GM21367 (cell line): ENCODE results near the gene DQX1.
"Not testable (repeated sequence)": the region's sequence is repeated elsewhere in the genome, so short reads cannot be mapped to it uniquely, and the experiment has no call there.

Experiments
- ATAC-seq: cut with Tn5 transposase; IDR thresholded peaks from one replicate; pipeline ENCODE4 v1.9.1; 2021; ENCODE audit not compliant: unreplicated experiment

DQX1 gene

DNA sequence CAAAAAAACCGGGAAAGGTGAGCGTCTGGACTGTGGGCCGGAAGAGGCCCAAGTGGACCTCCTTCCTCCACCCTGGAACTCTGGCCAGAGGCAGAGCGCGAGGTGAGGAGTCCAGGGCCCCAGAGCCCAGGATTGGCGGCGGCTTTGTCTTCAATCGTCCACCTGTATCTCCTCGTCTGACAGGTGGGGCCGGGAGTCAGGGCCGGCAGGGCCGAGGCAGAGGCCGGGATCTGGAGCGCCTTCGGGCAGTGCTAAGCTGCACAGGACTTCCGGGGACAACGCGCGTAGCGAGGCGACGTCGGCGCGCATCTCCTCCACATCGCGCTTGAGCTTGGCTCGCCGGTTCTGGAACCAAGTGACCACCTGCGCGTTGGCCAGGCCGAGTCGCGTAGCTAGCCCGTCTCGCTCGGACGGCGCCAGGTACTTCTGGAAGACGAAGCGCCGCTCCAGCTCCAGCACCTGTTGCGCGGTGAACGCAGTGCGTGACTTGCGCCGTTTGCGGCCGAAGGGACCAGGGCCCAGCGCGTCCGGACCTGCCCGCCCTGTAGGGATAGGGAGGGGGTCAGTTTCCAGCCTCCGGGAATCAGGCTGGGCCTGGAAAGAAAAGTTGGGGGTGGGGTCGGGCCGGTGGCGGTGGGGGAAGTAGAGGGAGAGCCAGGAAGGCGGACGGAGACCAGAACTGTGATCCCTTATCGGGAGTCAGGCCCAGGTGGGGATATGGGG, 28.1 kb downstream of the DQX1 start:
- ATAC-seq: no peak

DNA sequence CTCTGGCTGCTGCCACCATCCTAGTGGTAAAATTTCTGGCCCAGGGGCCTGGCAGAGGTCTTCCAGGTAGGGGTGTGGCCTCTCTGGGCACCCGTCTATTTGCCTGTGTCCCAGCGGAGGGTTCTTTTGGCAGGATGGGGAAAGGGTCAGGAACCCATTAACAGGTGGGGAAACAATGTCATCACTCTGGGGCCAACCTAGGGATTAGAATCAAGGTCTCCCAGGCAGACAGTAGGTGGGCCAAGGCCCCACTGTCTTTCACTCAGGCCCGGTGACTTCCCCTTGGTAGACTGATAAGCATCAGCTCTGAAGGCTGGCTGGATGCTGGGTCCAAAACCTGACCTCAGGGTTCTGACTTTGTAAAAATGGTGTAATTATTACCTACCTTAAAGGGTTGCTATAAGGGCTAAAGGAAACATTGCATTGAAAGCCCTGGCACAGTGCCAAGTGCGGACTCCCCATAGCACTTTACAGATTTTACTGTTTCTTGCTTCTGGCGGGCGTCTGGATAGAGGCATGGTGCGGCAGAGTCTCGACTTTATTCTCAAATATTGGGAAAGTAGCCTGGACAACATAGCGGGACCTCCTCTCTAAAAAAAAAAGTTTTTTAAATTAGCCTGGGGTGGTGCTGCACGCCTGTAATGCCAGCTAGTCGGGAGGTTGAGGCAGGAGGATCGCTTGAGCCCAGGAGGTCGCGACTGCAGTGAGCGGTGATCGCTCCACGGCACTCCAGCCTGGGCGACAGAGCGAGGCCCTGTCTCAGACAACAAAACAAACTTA, 28.8 kb downstream of the DQX1 start:
- ATAC-seq: no peak

DNA sequence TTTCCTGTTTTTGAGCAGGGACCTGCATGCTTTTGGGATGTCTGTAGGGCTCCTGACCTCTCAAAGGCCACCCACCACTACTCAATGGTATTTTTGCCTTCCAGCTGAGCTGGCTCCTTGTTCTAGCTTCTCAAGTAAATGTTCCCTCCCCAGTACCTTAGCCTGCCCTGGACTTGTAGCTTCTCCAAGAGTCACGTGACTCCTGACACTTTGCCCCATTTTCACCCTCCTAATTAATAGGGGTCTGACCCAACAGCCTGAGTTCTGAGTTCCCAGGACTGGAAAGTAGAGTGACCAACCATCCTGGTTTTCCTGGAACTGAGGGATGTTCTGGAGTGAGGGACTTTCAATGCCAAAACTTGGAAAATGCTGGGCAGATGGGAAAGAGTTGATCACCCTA, 30.6 kb downstream of the DQX1 start:
- ATAC-seq: no peak

DNA sequence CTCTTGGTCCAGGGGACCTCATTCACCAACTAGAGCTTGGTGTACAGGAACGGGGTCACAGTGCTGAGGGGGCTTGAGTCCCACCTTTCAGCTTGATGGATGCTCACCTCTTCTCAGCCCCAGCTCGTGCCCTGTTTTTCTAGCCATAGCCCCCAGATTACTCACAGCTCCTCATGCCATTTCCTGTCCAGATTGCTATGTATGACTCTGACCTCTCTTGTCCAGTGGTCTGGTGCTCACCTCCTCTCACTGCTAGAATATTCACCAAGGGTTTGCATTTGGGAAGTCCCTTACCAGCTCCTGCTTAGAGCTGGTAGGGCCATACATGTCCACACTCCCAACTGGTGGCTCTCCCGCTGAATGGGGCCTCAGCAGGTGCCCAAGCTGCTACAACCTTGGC, 32.5 kb downstream of the DQX1 start:
- ATAC-seq: no peak

DNA sequence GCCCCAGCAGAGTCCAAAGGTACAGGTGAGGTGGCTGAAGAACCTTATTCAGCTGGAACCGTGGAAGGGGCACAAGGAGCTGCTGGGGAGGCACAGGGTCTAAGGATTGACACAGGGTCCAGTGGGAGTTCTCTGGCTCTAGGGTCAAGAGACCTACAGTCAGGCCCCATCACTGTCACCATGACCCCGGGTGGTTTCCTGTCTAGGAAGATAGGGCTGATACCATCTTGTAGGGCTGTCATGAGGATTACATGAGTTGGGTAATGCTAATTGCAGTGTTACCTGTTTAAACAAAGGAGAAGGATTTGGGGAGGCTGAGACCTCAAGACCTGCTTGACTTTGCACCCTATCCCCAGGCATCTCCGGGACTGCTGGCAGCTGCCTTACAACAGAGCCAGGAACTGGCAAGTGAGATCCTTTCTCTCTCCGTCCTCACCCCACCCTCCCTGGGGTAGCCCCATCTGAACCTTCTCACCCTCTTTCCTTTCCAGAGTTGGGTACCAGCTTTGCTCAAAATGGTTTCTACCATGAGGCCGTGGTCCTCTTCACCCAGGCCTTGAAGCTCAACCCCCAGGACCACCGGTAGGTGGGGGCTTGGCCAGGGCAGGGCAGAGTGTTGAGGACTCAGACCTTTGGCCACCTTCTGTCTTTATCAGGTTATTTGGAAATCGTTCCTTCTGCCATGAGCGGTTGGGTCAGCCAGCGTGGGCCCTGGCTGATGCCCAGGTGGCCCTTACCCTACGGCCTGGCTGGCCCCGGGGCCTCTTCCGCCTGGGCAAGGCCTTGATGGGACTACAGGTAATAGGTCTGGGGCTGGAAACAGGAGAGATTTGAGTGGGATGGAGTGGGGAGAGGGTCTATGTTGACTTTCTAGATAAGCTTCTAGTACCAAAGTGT, 34.1 kb downstream of the DQX1 start:
- no peak for ATAC-seq

DNA sequence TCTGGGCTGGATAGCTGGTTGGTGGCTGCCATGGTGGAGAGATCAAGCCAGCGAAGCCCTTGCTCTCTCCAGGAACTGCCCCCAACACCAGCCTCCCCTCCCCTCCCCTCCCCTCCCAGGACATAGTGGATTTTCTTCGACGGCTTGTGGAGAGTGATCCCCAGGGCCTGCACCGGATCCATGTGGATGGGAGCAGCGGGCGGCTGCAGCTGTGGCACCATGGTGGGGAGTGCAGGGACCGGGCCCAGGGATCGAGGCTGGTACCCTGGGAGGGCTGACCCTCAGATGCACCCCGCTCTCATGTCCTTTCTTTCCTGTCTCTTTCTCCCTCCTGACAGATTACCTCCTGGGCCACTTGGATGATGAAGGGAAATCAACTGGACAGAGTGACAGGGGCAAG, 36.1 kb downstream of the DQX1 start:
- no peak for ATAC-seq

DNA sequence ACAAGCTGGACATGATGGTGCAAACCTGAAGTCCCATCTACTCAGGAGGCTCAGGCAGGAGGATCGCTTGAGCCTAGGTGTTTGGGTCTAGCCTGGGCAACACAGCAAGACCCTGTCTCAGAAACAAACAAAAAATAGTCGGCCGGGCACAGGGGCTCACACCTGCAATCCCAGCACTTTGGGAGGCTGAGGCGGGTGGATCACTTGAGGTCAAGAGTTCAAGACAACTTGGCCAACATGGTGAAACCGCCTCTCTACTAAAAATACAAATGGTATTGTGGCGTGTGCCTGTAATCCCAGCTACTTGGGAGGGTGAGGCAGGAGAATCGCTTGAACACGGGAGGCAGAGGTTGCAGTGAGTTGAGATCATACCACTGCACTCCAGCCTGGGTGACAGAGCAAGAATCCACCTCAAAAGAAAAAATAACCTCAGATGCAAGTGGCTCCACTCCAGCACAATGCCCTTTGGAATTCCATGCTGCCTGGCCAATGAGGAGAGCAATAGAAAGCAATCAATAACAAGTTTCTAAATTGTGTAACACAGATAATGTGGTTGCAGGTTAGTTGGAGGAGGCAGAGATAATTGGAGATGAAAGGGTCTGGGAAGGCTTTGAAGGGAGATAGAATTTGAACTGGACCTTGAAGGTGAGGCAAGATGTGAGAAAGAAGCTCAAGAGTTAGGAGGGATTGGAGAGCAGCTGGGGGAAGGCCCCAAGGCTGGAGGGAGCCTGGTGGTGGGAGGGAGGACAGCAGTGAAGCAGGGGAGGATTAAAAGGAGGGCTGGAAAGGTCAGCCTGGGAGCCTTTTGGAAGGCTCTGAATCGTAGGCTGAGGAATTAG, 37.2 kb downstream of the DQX1 start:
- ATAC-seq: no peak

DNA sequence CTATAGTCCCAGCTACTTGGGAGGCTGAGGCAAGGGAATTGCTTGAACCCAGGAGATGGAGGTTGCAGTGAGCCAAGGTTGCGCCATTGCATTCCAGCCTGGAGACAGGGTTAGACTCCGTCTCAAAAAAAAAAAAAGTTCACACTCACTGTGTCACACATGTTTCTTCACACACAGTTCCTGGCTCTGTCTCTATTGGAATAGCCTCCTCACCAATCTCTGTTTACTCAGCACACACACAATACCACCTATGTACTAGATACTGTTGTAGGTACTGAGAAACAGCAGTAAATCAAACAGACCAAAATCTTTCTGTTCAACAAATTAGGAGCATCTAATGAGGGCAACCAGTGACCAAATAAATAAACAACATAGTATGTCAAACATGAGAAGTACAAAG, 39.9 kb downstream of the DQX1 start:
- ATAC-seq: no peak

DNA sequence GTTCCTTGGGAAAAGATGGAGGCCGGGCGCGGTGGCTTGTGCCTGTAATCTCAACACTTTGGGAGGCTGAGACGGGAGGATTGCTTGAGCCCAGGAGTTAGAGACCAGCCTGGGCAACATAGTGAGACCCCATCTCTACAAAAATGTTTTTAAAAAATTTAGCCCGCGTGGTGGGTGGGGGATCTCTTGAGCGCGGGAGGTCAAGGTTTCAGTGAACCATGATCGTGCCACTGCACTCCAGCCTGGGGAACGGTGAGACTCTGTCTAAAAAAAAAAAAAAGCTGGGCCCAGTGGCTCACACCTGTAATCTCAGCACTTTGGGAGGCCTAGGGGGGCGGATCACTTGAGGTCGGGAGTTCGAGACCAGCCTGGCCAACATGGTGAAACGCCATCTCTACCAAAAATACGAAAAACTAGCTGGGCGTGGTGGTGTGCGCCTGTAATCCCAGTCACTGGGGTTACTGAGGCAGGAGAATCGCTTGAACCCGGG, 42.3 kb downstream of the DQX1 start:
- not testable (repeated sequence) for ATAC-seq

DNA sequence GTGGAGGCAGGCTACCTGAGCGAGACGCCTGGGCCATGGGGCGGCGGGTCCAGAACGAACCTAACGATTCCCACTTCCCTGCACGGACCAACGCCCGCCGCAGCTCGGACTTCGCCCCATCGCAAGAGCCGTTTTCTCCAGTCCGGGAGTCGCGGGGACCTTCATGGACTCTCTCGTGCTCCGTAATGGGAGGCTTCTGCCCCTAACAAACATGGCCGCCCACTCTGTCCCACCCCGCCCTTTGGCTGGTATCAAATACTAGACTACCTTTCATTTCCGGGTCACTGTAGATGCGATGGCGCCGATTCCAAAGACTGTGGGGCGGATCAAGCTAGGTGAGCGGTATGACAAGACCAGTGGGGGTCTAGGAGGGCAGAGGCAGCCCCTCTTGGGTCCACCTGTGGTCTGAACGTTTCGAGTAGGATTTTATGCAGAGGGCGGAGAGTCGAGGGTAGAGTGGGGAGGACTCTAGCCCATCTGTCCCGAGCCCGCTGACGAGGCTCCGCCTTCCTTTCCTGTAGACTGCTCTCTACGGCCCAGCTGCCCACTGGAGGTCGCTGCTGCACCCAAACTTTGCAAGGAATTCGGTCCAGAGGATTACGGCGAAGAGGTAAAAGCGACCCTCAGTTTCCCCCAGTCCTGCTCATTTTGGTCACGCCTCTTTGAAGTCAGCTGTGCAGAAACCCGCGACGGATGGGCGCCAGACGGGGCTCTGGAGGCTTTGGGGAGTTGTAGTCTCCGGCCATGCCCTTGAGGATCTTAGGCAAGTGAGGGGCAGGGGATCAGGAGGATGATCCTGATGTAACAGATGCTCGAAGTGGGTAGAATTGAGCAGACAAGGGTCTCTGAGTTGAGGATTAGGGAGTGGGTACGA, 43.0 kb downstream of the DQX1 start, which contains the start of the genes CCDC142 and TTC31:
TSS of gene CCDC142 (minus strand) at position 198 of the 874 bp plus-strand sequence. CDS start at position 37, 161 bp downstream.
TSS of gene TTC31 (plus strand) at position 281 of the 874 bp plus-strand sequence. CDS start at position 296, 15 bp downstream.
- peak; percentile 76 for ATAC-seq

DNA sequence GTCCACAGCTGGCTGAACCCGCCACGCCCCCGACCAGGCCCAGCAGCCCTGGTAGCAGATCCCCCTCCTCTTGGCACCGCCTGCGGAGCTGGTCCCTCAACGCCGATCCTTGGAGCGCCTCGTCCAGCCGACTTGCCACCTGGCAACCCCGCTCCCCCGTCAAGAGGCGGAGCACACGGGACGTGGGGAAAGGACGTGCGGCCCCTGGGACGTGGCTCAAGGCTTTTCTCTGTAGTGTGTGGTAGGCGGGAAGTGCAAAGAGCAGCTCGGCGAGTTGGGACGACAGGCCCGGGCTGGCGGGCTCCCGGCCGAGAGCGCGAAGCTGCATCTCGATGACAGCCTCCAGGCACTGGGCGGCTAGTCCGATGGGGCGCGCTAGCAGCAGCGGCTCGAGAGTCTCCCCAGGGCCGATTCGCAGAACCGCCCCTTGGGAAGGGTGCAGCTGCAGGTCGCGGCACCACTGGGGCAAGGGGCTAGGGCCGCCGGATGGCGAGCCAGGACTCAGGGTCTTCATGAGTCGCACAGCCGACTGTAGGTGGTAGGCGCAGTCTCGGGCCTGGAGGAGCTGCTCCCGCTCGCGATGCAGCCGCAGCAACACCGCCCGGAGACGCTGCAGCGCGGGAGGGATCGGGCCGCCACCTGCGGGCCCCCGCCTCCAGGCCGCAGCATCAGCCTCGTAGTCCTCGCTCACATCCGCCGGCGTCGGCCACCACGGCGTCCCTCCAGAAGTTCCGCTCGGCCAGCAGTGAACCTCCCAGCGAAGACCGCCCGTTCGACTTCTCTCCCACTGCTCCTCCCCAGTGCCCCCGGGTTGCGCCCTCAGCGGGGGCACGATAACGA, 43.9 kb downstream of the DQX1 start:
- ATAC-seq: peak; percentile 22

DNA sequence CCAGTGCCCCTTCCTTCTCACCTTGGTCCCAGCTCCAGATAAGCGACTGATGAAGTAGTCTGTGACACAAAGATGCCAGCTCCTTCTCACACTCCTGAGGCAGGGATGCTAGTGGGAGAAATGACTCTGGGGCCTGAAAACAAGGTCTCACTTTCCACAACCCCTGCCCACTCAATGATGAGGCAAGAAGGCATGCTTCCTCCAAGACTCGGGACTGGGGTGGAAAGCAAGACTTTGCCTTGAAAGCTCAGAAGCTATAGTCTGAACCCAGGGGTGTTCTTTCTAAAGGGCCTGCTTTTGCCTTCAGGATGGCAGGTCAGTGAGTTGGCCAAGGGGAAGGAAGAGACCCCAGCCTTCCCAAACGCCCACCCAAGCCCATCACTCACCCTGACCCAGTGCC, 44.6 kb downstream of the DQX1 start:
- no peak for ATAC-seq

DNA sequence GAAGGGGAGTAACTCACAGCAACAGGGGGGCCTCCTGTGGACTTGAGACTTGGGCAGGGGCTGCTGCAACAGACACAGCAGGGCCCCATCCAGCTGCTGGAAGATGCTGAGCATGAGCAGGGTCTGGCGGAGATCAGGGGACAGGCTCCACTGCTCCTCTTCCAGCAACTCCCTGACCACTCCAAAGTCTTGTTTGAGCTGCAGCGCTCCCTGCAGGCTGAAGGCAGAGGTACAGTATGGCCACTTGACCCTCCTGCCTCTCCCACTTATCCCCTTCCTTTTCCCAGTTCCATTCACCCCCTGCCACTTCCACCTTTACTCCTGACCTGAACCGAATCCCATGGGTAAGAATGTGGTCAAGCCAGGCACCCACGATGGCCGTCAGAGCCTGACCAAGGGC, 51.1 kb downstream of the DQX1 start:
- no peak for ATAC-seq

DNA sequence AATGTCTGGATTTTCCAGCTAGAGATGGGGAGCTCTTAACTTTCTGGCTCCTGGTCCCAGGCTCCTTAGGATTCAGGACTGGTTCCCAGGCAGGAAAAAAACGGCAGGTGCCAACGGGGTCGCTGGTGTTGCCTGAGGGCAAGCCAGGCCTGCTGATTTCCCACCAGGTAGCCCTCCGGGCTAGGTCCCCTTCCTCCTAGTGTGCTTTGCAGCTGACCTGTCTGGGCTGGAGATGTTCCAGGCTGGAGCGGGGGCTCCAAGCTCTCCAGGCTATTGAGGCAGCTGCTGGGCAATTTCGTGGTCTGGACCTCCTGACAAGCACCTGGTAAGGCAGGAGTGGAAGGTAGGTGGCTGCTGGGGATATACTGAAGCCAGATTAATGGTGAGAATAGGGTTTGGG, 51.5 kb downstream of the DQX1 start:
- no peak for ATAC-seq

DNA sequence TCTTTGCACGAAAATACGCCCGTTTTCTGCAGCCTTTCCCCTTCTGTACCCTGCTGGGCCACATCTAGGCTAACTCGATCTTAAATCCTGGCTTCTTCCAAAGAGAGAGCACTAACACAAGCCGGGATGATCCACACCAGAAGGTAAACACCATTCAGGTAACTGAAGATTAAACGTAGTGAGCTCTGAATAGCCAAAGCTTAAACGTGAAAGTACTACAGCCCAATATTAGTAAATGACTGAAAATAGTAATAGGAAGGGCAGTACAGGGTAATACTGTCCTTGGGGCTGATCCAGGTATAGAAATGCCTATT, 53.1 kb downstream of the DQX1 start:
- ATAC-seq: no peak

DNA sequence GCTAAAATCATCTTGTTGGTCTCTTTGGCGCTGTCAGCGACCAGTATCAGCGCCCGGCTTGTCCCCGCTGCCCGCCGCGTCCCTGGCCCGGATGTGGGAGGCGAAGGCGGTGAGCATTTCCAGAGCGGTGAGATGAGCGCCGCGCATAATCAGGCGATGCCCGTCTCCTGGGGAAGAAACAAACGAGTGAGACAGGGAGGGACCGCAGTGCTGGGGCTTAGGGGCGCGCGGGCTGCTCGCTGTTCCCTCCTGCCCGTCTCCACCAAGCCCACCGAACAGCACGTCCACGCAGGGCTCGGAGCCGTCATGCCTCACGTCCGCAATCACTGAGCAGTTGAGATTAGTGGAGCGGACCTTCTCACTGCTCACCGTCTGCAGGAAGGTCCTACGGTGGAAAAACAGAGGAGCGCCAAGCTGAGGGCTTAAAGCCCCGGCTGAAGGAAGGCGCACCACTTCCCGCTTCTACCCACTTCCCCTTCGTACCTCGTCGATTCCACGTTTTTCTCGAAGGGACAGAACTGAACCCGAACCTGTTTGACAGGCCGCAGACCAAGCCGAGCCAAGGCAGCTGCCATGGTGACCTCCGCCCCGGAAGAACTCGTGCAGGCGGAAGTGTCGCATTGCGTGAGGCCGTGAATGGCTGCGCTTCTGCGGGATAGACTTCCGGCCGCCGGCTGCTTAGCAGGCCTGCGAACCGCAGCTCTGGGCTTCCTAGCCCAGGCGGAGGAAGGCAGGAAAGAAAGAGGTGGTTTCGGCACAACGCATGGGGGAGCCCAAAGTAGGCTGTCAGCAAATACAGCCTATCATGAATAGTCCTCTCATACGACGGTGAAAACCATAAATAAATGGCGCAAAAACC, 53.7 kb downstream of the DQX1 start, which contains the start of gene MRPL53:
TSS of gene MRPL53 (minus strand) at position 595 of the 859 bp plus-strand sequence. CDS start at position 575, 20 bp downstream.
- peak; percentile 75 for ATAC-seq

DNA sequence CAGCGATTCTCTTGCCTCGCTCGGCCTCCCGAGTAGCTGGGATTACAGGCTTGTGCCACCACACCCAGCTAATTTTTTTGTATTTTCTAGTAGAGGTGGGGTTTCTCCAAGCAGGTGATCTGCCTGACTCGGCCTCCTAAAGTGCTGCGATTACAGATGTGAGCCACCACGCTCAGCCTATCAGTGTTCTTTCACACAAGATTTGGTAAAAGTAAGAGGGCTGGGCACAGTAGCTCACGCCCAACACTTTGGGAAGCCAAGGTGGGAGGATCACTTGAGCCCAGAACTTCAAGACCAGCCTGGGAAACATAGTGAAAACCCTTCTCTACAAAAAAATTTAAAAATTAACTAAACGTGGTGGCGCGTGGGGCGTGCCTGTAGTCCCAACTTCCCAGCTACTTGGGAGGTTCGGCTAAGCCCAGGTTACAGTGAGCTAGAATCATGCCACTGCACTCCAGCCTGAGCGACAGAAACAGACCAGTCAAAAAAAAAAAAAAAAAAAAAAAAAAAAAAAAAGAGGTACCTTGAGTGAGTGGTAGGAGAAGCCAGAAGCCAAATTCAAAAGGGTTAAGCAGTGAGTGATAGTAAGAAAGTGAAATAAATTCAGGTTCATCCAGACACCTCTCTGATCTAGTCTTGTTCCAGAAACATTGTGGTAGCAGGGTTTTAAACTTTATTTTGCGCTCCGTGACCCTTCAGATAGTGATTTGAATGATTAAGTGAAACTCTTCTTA, 54.5 kb downstream of the DQX1 start:
- ATAC-seq: no peak
